ENCODE measurements around the gene HS3ST2. TPM values are rescaled to one million over a fixed set of nuclear protein-coding genes. Genes with fewer than 3 reads are reported as not detected.

HS3ST2 gene
- total and polyA plus RNA-seq, 2 experiments from 2014 or later, result 1.4 to 3.2 TPM

DNA sequence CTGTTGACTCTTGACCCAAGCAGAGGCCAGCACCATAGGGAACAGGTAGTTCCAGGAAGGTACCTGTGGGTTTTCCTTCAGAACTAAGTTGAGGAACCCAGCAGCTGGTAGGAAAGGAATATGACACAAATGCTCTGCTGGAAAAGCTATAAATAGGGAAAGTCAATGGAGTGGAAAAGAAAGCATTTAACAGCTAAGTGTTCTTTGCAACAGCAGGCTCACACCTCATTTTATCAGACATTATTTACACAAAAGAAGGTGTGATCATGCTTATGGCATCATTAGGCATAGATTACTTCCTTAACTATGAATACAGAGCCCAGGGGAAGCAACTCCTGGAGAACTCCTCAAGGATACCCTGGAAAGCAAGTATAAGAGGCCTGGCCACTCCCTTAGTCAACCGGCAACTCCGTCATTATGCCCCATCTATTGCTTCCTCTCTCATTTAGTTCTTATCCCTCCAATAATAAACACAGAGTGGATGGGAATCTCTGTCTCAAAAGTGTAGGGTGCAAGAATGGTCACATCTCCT, 128.1 kb downstream of the HS3ST2 start:
- TF ChIP-seq, protein P1, sequence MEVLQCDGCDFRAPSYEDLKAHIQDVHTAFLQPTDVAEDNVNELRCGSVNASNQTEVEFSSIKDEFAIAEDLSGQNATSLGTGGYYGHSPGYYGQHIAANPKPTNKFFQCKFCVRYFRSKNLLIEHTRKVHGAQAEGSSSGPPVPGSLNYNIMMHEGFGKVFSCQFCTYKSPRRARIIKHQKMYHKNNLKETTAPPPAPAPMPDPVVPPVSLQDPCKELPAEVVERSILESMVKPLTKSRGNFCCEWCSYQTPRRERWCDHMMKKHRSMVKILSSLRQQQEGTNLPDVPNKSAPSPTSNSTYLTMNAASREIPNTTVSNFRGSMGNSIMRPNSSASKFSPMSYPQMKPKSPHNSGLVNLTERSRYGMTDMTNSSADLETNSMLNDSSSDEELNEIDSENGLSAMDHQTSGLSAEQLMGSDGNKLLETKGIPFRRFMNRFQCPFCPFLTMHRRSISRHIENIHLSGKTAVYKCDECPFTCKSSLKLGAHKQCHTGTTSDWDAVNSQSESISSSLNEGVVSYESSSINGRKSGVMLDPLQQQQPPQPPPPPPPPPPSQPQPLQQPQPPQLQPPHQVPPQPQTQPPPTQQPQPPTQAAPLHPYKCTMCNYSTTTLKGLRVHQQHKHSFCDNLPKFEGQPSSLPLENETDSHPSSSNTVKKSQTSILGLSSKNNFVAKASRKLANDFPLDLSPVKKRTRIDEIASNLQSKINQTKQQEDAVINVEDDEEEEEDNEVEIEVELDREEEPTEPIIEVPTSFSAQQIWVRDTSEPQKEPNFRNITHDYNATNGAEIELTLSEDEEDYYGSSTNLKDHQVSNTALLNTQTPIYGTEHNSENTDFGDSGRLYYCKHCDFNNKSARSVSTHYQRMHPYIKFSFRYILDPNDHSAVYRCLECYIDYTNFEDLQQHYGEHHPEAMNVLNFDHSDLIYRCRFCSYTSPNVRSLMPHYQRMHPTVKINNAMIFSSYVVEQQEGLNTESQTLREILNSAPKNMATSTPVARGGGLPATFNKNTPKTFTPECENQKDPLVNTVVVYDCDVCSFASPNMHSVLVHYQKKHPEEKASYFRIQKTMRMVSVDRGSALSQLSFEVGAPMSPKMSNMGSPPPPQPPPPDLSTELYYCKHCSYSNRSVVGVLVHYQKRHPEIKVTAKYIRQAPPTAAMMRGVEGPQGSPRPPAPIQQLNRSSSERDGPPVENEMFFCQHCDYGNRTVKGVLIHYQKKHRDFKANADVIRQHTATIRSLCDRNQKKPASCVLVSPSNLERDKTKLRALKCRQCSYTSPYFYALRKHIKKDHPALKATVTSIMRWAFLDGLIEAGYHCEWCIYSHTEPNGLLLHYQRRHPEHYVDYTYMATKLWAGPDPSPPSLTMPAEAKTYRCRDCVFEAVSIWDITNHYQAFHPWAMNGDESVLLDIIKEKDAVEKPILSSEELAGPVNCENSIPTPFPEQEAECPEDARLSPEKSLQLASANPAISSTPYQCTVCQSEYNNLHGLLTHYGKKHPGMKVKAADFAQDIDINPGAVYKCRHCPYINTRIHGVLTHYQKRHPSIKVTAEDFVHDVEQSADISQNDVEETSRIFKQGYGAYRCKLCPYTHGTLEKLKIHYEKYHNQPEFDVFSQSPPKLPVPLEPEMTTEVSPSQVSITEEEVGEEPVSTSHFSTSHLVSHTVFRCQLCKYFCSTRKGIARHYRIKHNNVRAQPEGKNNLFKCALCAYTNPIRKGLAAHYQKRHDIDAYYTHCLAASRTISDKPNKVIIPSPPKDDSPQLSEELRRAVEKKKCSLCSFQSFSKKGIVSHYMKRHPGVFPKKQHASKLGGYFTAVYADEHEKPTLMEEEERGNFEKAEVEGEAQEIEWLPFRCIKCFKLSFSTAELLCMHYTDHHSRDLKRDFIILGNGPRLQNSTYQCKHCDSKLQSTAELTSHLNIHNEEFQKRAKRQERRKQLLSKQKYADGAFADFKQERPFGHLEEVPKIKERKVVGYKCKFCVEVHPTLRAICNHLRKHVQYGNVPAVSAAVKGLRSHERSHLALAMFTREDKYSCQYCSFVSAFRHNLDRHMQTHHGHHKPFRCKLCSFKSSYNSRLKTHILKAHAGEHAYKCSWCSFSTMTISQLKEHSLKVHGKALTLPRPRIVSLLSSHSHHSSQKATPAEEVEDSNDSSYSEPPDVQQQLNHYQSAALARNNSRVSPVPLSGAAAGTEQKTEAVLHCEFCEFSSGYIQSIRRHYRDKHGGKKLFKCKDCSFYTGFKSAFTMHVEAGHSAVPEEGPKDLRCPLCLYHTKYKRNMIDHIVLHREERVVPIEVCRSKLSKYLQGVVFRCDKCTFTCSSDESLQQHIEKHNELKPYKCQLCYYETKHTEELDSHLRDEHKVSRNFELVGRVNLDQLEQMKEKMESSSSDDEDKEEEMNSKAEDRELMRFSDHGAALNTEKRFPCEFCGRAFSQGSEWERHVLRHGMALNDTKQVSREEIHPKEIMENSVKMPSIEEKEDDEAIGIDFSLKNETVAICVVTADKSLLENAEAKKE (CRISPR knock-in tag; IDR thresholded peaks at IDR 0.05), result no peak
- Histone ChIP-seq H3K27me3 (ENCODE audit: insufficient read depth) (no peaks in the 10 kb centered on the region), H3F3A (replicated peaks; ENCODE audit: low read depth) (no peaks in the 10 kb centered on the region), H3K27ac (ENCODE audit: low read depth) (no peak overlapping the region), H3K79me2 (replicated peaks; ENCODE audit: insufficient read depth) (no peaks in the 10 kb centered on the region), H3K4me3 (no peak overlapping the region), H3K4me1 (ENCODE audit: insufficient read depth) (0 out of 2 replicates have a peak, but pooled peaks cover 8% of the 10 kb centered on the region), H3K36me3 (ENCODE audit: insufficient read depth) (no peaks in the 10 kb centered on the region), H3K4me2 (no peak overlapping the region), H2AFZ (no peak overlapping the region), H3K9me2 (ENCODE audit: insufficient read depth) (peaks cover 8% of the 10 kb centered on the region; the same call in 1 of the 2 replicates), H4K20me1 (replicated peaks; ENCODE audit: insufficient read depth) (no peaks in the 10 kb centered on the region)
- H3K27me3 Mint-ChIP-seq (ENCODE audit: insufficient read depth, low read depth, poor library complexity), result peaks cover 2% of the 10 kb centered on the region
- no peaks in the 10 kb centered on the region for H3K9me3 Mint-ChIP-seq
- H3K4me3 Mint-ChIP-seq, result no peak overlapping the region
- H3K4me1 Mint-ChIP-seq, result peaks cover 7% of the 10 kb centered on the region; the same call in 2 of the 3 replicates
- no peaks in the 10 kb centered on the region for H3K36me3 Mint-ChIP-seq (ENCODE audit: low read depth)
- no peak for DNase-seq (ENCODE audit: low spot score)
- ATAC-seq, result no peak
- H3K27ac Mint-ChIP-seq, result no peak overlapping the region

DNA sequence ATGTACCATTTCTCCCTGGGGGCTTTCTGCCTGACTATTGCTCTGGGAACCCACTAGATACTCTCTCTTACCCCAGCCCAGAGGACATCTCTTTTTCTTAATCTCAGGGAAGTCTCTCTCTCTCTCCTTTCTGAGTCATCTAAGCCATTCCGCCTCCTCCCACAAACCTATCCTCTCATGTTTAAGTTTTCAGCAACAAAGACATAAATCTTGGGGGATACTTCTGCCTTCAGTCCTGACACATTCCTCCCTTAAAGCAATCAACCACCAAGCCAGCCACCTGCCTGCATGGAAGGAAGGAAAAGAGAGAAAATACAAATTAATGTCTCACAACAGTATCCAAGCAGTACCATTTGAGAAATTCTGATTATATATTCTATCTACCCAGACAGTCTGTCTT, 128.8 kb downstream of the HS3ST2 start:
- H3K27me3 Mint-ChIP-seq (ENCODE audit: insufficient read depth, low read depth, poor library complexity), result peaks cover 2% of the 10 kb centered on the region
- Histone ChIP-seq H3K9me2 (ENCODE audit: insufficient read depth) (peaks cover 8% of the 10 kb centered on the region; the same call in 1 of the 2 replicates), H3K36me3 (ENCODE audit: insufficient read depth) (no peaks in the 10 kb centered on the region), H3K4me3 (no peak overlapping the region), H2AFZ (no peak overlapping the region), H3K79me2 (replicated peaks; ENCODE audit: insufficient read depth) (no peaks in the 10 kb centered on the region), H3F3A (replicated peaks; ENCODE audit: low read depth) (no peaks in the 10 kb centered on the region), H3K4me2 (no peak overlapping the region), H3K27me3 (ENCODE audit: insufficient read depth) (no peaks in the 10 kb centered on the region; the same call in 1 of the 2 replicates), H4K20me1 (replicated peaks; ENCODE audit: insufficient read depth) (no peaks in the 10 kb centered on the region), H3K27ac (ENCODE audit: low read depth) (no peak overlapping the region), H3K4me1 (ENCODE audit: insufficient read depth) (0 out of 2 replicates have a peak, but pooled peaks cover 8% of the 10 kb centered on the region)
- H3K36me3 Mint-ChIP-seq (ENCODE audit: low read depth), result no peaks in the 10 kb centered on the region
- ATAC-seq, result no peak
- H3K27ac Mint-ChIP-seq, result no peak overlapping the region
- no peak overlapping the region for H3K4me3 Mint-ChIP-seq
- H3K9me3 Mint-ChIP-seq, result no peaks in the 10 kb centered on the region
- H3K4me1 Mint-ChIP-seq, result peaks cover 7% of the 10 kb centered on the region; the same call in 2 of the 3 replicates
- DNase-seq (ENCODE audit: low spot score), result no peak
- TF ChIP-seq, protein P1 (CRISPR knock-in tag; IDR thresholded peaks at IDR 0.05), result no peak
- TF ChIP-seq CREB1 (CRISPR knock-in tag; IDR thresholded peaks at IDR 0.05; ENCODE audit: low read depth), result no peak
- TF ChIP-seq JUNB (IDR thresholded peaks at IDR 0.05; ENCODE audit: unreplicated experiment), result no peak

Data from GM23338 (cell line).